Neural cell (in vitro differentiated cells): ENCODE data around the gene DPF1. TPM values are rescaled to one million over a fixed set of nuclear protein-coding genes. Genes with fewer than 3 reads are reported as not detected.

Experiments used
- H2AFZ ChIP-seq: fragments of 200-600, 300-800 bp; sonication (generic), shearing (Covaris generic); 2 replicates; pipeline ENCODE4 v1.6.0; 2014; ENCODE audit warnings: low read depth, mild to moderate bottlenecking, antibody characterized with exemption, low read length, moderate library complexity
- H3F3A ChIP-seq: fragments of 200-600 bp; shearing (Covaris generic); 2 replicates; pipeline ENCODE4 v1.6.1; 2016; ENCODE audit warnings: mild to moderate bottlenecking, moderate library complexity, mixed read lengths, antibody characterized with exemption, low read length; ENCODE audit not compliant: insufficient read depth, poor library complexity, severe bottlenecking
- H3K27ac ChIP-seq: fragments of 200-600, 300-800 bp; sonication (generic), shearing (Covaris generic); 2 replicates; pipeline ENCODE4 v1.5.1; 2014; ENCODE audit warnings: mild to moderate bottlenecking, low read length, moderate library complexity
- H3K27me3 ChIP-seq: fragments of 300-800, 200-600 bp; sonication (generic), shearing (Covaris generic); 2 replicates; pipeline ENCODE4 v1.6.0; 2014; ENCODE audit warnings: mild to moderate bottlenecking, low read depth, low read length, moderate library complexity; ENCODE audit not compliant: insufficient read depth
- H3K36me3 ChIP-seq: fragments of 300-800, 200-600 bp; sonication (generic), shearing (Covaris generic); 2 replicates; pipeline ENCODE4 v1.5.1; 2014; ENCODE audit warnings: mild to moderate bottlenecking, antibody characterized with exemption, low read length, moderate library complexity; ENCODE audit not compliant: insufficient read depth
- H3K4me2 ChIP-seq: fragments of 300-800, 200-600 bp; sonication (generic), shearing (Covaris generic); 2 replicates; pipeline ENCODE4 v1.6.0; 2014; ENCODE audit warnings: mild to moderate bottlenecking, low read length
- H3K4me3 ChIP-seq: fragments of 300-800, 200-600 bp; sonication (generic), shearing (Covaris generic); 2 replicates; pipeline ENCODE4 v1.5.1; 2014; ENCODE audit warnings: mild to moderate bottlenecking, low read length, moderate library complexity
- H3K79me2 ChIP-seq: fragments of 200-600 bp; shearing (Covaris generic); replicated peaks from 2 replicates; pipeline ENCODE4 v1.6.0; 2014; ENCODE audit warnings: mild to moderate bottlenecking, low read length, moderate library complexity; ENCODE audit not compliant: insufficient read depth
- H3K9ac ChIP-seq: fragments of 300-800, 200-600 bp; sonication (generic), shearing (Covaris generic); 2 replicates; pipeline ENCODE4 v1.6.1; 2016; ENCODE audit warnings: mild to moderate bottlenecking, low read length, mixed read lengths
- H3K9me2 ChIP-seq: fragments of 200-600 bp; shearing (Covaris generic); 2 replicates; pipeline ENCODE4 v1.6.1; 2016; ENCODE audit warnings: mild to moderate bottlenecking, low read length, mixed read lengths; ENCODE audit not compliant: insufficient read depth
- H3K9me3 ChIP-seq: fragments of 200-600, 300-800 bp; sonication (generic), shearing (Covaris generic); 2 replicates; pipeline ENCODE4 v1.6.1; 2016; ENCODE audit warnings: mild to moderate bottlenecking, mixed run types, low read length, moderate library complexity, mixed read lengths
- H4K20me1 ChIP-seq: fragments of 200-600 bp; shearing (Covaris generic); 2 replicates; pipeline ENCODE4 v1.6.1; 2016; ENCODE audit warnings: mild to moderate bottlenecking, mixed run types; ENCODE audit not compliant: insufficient read depth
- CTCF ChIP-seq: fragments of 450-650 bp; IDR thresholded peaks from 2 replicates; pipeline ENCODE4 v1.5.1; 2014; ENCODE audit warnings: antibody characterized with exemption, mild to moderate bottlenecking, moderate library complexity; ENCODE audit not compliant: poor library complexity, severe bottlenecking
- EP300 ChIP-seq: fragments of 450-650 bp; conservative IDR thresholded peaks from 2 replicates; pipeline ENCODE4 v1.6.1; 2014; ENCODE audit warnings: antibody characterized with exemption, mild to moderate bottlenecking, moderate library complexity; ENCODE audit not compliant: poor library complexity, severe bottlenecking
- EZH2 ChIP-seq: fragments of 200-600, 300-800 bp; shearing (Covaris generic), sonication (generic); IDR thresholded peaks from 2 replicates; pipeline ENCODE4 v1.6.1; 2014; ENCODE audit warnings: antibody characterized with exemption, low read length, borderline replicate concordance, mild to moderate bottlenecking; ENCODE audit not compliant: insufficient read depth, poor library complexity, severe bottlenecking
- MXI1 ChIP-seq: fragments of 450-650 bp; conservative IDR thresholded peaks from 2 replicates; pipeline ENCODE4 v1.6.1; 2014; ENCODE audit warnings: antibody characterized with exemption, mild to moderate bottlenecking; ENCODE audit not compliant: poor library complexity, severe bottlenecking
- POLR2AphosphoS5 ChIP-seq: IDR thresholded peaks from 2 replicates; pipeline ENCODE4 v1.6.1; 2012
- RAD21 ChIP-seq: fragments of 450-650 bp; conservative IDR thresholded peaks from 2 replicates; pipeline ENCODE4 v1.6.1; 2014; ENCODE audit warnings: antibody characterized with exemption, mild to moderate bottlenecking, moderate library complexity
- SMC3 ChIP-seq: fragments of 450-650 bp; conservative IDR thresholded peaks from 2 replicates; pipeline ENCODE4 v1.6.1; 2014; ENCODE audit warnings: antibody characterized with exemption, mild to moderate bottlenecking, moderate library complexity; ENCODE audit not compliant: poor library complexity
- TAF1 ChIP-seq: IDR thresholded peaks from 2 replicates; pipeline ENCODE4 v1.6.1; 2012; ENCODE audit warnings: low read depth
- polyA plus RNA-seq: library from polyadenylated mRNA; depleted of rRNA; stranded (reverse); fragments of >200 nt; gene quantifications from 2 replicates; pipeline ENCODE4 v1.2.3, GENCODE V29; 2014
- TF ChIP-seq, protein P1 (sequence below): IDR thresholded peaks from 2 replicates; pipeline ENCODE4 v1.6.1; 2012; ENCODE audit warnings: borderline replicate concordance

DPF1 gene
- polyA plus RNA-seq, 1 donor from 2014 or later: 118 TPM

DNA sequence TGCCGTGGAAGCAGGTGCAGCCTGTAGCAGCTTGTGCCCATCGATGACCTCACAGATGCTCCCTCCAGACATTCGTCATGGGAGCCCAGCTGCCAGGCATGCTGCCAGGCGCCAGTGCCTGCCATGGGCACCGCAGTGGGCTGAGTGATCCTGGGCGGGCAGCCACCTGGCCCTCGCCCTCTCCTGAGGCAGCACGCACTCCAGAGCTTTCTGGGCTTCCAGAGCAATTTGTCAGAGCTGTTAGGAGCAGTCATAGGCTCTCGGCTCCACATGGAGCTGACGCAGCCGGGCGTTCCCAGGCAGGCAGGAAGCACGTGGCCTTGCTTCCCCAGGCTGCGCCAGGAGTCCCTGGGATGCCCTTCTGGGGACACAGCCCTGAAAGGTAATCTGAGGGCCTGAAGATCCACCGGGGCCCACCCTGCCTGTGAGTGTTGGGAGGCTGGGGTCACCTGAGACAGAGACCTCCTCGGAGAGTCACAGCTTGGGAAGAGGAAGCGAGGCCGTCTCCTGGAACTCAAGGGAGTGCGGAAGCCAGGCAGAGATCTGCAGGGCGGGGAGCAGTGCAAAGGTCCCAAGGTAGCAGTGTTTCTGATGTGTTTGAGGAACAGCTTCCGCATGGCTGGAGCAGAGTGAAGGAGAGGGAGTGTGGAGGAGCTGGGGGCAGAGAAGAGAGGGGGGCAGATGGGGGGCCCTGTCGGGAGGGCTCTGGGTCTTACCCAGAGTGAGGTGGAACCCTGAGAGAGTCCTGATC is 50.6 kb downstream of the DPF1 start (continued):
- TF ChIP-seq EZH2 (no peak), POLR2AphosphoS5 (no peak), SMC3 (no peak), TAF1 (no peak), EP300 (no peak)

- H3K9me3 ChIP-seq: no peaks in the 10 kb centered on the region
- no peaks in the 10 kb centered on the region for H3K36me3 ChIP-seq
- no peak overlapping the region for H3K27ac ChIP-seq
- H3K4me2 ChIP-seq: no peak overlapping the region
- no peak for TF ChIP-seq RAD21
- TF ChIP-seq TAF1: no peak
- no peak for TF ChIP-seq CTCF
- TF ChIP-seq MXI1: no peak
- TF ChIP-seq EP300: no peak
- no peak for TF ChIP-seq EZH2
- no peak for TF ChIP-seq POLR2AphosphoS5
- TF ChIP-seq, protein P1, sequence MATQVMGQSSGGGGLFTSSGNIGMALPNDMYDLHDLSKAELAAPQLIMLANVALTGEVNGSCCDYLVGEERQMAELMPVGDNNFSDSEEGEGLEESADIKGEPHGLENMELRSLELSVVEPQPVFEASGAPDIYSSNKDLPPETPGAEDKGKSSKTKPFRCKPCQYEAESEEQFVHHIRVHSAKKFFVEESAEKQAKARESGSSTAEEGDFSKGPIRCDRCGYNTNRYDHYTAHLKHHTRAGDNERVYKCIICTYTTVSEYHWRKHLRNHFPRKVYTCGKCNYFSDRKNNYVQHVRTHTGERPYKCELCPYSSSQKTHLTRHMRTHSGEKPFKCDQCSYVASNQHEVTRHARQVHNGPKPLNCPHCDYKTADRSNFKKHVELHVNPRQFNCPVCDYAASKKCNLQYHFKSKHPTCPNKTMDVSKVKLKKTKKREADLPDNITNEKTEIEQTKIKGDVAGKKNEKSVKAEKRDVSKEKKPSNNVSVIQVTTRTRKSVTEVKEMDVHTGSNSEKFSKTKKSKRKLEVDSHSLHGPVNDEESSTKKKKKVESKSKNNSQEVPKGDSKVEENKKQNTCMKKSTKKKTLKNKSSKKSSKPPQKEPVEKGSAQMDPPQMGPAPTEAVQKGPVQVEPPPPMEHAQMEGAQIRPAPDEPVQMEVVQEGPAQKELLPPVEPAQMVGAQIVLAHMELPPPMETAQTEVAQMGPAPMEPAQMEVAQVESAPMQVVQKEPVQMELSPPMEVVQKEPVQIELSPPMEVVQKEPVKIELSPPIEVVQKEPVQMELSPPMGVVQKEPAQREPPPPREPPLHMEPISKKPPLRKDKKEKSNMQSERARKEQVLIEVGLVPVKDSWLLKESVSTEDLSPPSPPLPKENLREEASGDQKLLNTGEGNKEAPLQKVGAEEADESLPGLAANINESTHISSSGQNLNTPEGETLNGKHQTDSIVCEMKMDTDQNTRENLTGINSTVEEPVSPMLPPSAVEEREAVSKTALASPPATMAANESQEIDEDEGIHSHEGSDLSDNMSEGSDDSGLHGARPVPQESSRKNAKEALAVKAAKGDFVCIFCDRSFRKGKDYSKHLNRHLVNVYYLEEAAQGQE: no peak
- no peak for TF ChIP-seq SMC3
- H3K4me3 ChIP-seq: no peak overlapping the region
- H4K20me1 ChIP-seq: no peaks in the 10 kb centered on the region
- H3K9ac ChIP-seq: no peak overlapping the region
- H3F3A ChIP-seq: no peaks in the 10 kb centered on the region
- H2AFZ ChIP-seq: no peak overlapping the region
- no peaks in the 10 kb centered on the region for H3K79me2 ChIP-seq
- H3K9me2 ChIP-seq: no peaks in the 10 kb centered on the region
- no peaks in the 10 kb centered on the region for H3K27me3 ChIP-seq
Observed at GRCh38 chr19:38172001-38172400, 52.0 kb downstream of the DPF1 start.

DNA sequence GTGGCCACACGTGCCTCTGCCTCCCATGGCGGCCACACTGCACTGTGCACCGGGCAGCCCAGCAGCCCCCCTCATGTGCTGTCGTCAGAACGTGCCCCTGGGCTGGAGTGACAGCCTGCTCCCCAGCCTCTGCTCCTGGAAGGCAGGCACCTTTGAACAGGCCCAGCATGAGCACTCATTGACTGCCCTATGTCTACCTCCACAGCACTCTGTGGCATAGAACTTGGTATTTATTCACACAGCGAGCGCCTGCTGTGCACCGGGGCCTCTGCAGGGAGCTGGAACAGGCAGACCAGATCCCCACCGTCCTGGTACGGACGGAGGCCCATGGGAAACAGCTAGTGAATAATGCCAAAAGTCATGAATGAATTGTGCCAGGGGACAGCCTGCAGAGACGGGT is 53.7 kb downstream of the DPF1 start:
- H3K9ac ChIP-seq: no peak overlapping the region
- no peaks in the 10 kb centered on the region for H3K79me2 ChIP-seq
- TF ChIP-seq TAF1 (no peak), EP300 (no peak), CTCF (no peak), SMC3 (no peak), RAD21 (no peak), MXI1 (no peak), EZH2 (no peak), POLR2AphosphoS5 (no peak)
- TF ChIP-seq, protein P1: no peak
- no peak overlapping the region for H3K4me2 ChIP-seq
- H3K27me3 ChIP-seq: no peaks in the 10 kb centered on the region
- H3K9me3 ChIP-seq: no peaks in the 10 kb centered on the region
- H3K4me3 ChIP-seq: no peak overlapping the region
- no peaks in the 10 kb centered on the region for H4K20me1 ChIP-seq
- no peaks in the 10 kb centered on the region for H3K36me3 ChIP-seq
- no peaks in the 10 kb centered on the region for H3K9me2 ChIP-seq
- H3F3A ChIP-seq: no peaks in the 10 kb centered on the region
- H2AFZ ChIP-seq: no peak overlapping the region
- no peak overlapping the region for H3K27ac ChIP-seq
